ENCODE measurements around the gene ENPP4. TPM values are rescaled to one million over a fixed set of nuclear protein-coding genes. Genes with fewer than 3 reads are reported as not detected.
"Not testable (repeated sequence)": the region's sequence is repeated elsewhere in the genome, so short reads cannot be mapped to it uniquely, and the experiment has no call there.

The ENPP4 gene
- 0.30 and 0.32 TPM in 2 replicates for total RNA-seq (2022)
- Bru-seq, nascent RNA: percentile 24 among the genes with signal in this experiment
- percentile 40 among the genes with signal in this experiment for BruChase-seq, experiment 1, labeled RNA remaining after a 6-hour chase
- BruChase-seq, experiment 2, labeled RNA remaining after a 2-hour chase: percentile 30 among the genes with signal in this experiment
- long read RNA-seq: 0 reads

GRCh38 chr6:46129629-46130511 lies at the start of gene ENPP4:
ENPP4 (plus strand) TSS chr6:46129989; CDS start chr6:46139584, 9,595 bp downstream.
- no TSS peak for BruUV-seq (replicated peaks)
- Mint-ChIP-seq H3K36me3 (ENCODE audit: insufficient read depth, unreplicated experiment) (no peaks in the 10 kb centered on the region), H3K27ac (ENCODE audit: low read depth, unreplicated experiment) (no peak within 1 kb of the TSS), H3K27me3 (ENCODE audit: insufficient read depth, unreplicated experiment) (peaks cover 26% of the 10 kb centered on the region), H3K4me3 (ENCODE audit: unreplicated experiment) (peak within 1 kb of the TSS; percentile 47), H3K9me3 (ENCODE audit: unreplicated experiment) (no peaks in the 10 kb centered on the region), H3K4me1 (ENCODE audit: insufficient read depth, unreplicated experiment) (no peaks in the 10 kb centered on the region)
- ChIA-PET POLR2A (no interaction called here), CTCF (interaction anchor here (0.8 to 1.1 kb wide), 2 partner anchors 39 to 44 kb away, joined by 3 to 5 read pairs; no protein-coding TSS in a partner anchor)
- intact Hi-C loops (cut with micrococcal nuclease): no loop called here
- no peak for DNase-seq (ENCODE audit: unreplicated experiment)
- no peak for TF ChIP-seq CTCF (IDR thresholded peaks at IDR 0.05; ENCODE audit: unreplicated experiment)

- intact Hi-C loops (cut with micrococcal nuclease): no loop called here
These were observed 49.7 kb upstream of the ENPP4 start for GRCh38 chr6:46080111-46080510.

GRCh38 chr6:46085688-46086087 lies 44.1 kb upstream of the ENPP4 start:
- intact Hi-C loops (cut with micrococcal nuclease); BruUV-seq (replicated peaks); POLR2A ChIA-PET; H3K36me3 Mint-ChIP-seq (ENCODE audit: insufficient read depth, unreplicated experiment); DNase-seq (ENCODE audit: unreplicated experiment); H3K4me1 Mint-ChIP-seq (ENCODE audit: insufficient read depth, unreplicated experiment); H3K27ac Mint-ChIP-seq (ENCODE audit: low read depth, unreplicated experiment); H3K9me3 Mint-ChIP-seq (ENCODE audit: unreplicated experiment); H3K4me3 Mint-ChIP-seq (ENCODE audit: unreplicated experiment): not testable (repeated sequence)
- H3K27me3 Mint-ChIP-seq (ENCODE audit: insufficient read depth, unreplicated experiment): peaks cover 41% of the 10 kb centered on the region
- CTCF ChIA-PET: interaction anchor here (1.5 kb wide), 1 partner anchor 324 kb away, joined by 3 read pairs; no protein-coding TSS in a partner anchor

More at GRCh38 chr6:46080111-46080510, 49.7 kb upstream of the ENPP4 start:
- POLR2A ChIA-PET: no interaction called here
- TF ChIP-seq CTCF (IDR thresholded peaks at IDR 0.05; ENCODE audit: unreplicated experiment): no peak
- CTCF ChIA-PET: interaction anchor here (0.6 to 2.2 kb wide), 4 partner anchors 10 to 330 kb away, joined by 3 to 13 read pairs (median 8); no protein-coding TSS in a partner anchor
- no peaks in the 10 kb centered on the region for H3K9me3 Mint-ChIP-seq (ENCODE audit: unreplicated experiment)
- peaks cover 30% of the 10 kb centered on the region for H3K27me3 Mint-ChIP-seq (ENCODE audit: insufficient read depth, unreplicated experiment)
- no peaks in the 10 kb centered on the region for H3K36me3 Mint-ChIP-seq (ENCODE audit: insufficient read depth, unreplicated experiment)
- no peaks in the 10 kb centered on the region for H3K4me1 Mint-ChIP-seq (ENCODE audit: insufficient read depth, unreplicated experiment)
- no TSS peak for BruUV-seq (replicated peaks)
- no peak overlapping the region for H3K27ac Mint-ChIP-seq (ENCODE audit: low read depth, unreplicated experiment)
- no peak overlapping the region for H3K4me3 Mint-ChIP-seq (ENCODE audit: unreplicated experiment)
- no peak for DNase-seq (ENCODE audit: unreplicated experiment)

- H3K4me1 Mint-ChIP-seq (ENCODE audit: insufficient read depth, unreplicated experiment): no peaks in the 10 kb centered on the region
- intact Hi-C loops (cut with micrococcal nuclease): loop anchor here (1.0 to 2.0 kb wide), 5 partner anchors 48 to 691 kb away; no protein-coding TSS in a partner anchor
- H3K9me3 Mint-ChIP-seq (ENCODE audit: unreplicated experiment): peaks cover 6% of the 10 kb centered on the region
- peak; percentile 62 for TF ChIP-seq CTCF (IDR thresholded peaks at IDR 0.05; ENCODE audit: unreplicated experiment)
- no TSS peak for BruUV-seq (replicated peaks)
- ChIA-PET CTCF (interaction anchor here (0.5 to 3.0 kb wide), 49 partner anchors 9 to 757 kb away, joined by 3 to 40 read pairs (median 4); partner anchors contain the start of gene ENPP4), POLR2A (interaction anchor here (0.6 to 0.9 kb wide), 2 partner anchors 129 to 319 kb away, joined by 3 to 6 read pairs; no protein-coding TSS in a partner anchor)
- H3K36me3 Mint-ChIP-seq (ENCODE audit: insufficient read depth, unreplicated experiment): no peaks in the 10 kb centered on the region
- DNase-seq (ENCODE audit: unreplicated experiment): peak; percentile 57
- H3K27ac Mint-ChIP-seq (ENCODE audit: low read depth, unreplicated experiment): no peak overlapping the region
- H3K4me3 Mint-ChIP-seq (ENCODE audit: unreplicated experiment): no peak overlapping the region
- H3K27me3 Mint-ChIP-seq (ENCODE audit: insufficient read depth, unreplicated experiment): peaks cover 55% of the 10 kb centered on the region
These were observed 39.4 kb upstream of the ENPP4 start for GRCh38 chr6:46090115-46091079.
